B cell (primary cell): ENCODE measurements around the gene HOXC6. TPM values are rescaled to one million over a fixed set of nuclear protein-coding genes. Genes with fewer than 3 reads are reported as not detected.

Experiments
- ATAC-seq: fragments of 200-7000 bp; cut with Tn5 transposase; one replicate; pipeline ENCODE4 v1.10.0; 2021; ENCODE audit warnings: low read depth, mild to moderate bottlenecking, moderate number of reproducible peaks, moderate library complexity
- CTCF ChIA-PET: fragments of 350-600 bp; sonication (Branson Sonifier 250); formaldehyde crosslinking; loops from one replicate; lab custom pipeline; 2021; ENCODE audit warnings: antibody characterized with exemption, inconsistent platforms; lab: Charles Lee
- POLR2A ChIA-PET: fragments of 350-600 bp; sonication (Branson Sonifier 250); formaldehyde crosslinking; loops from one replicate; lab custom pipeline; 2021; ENCODE audit warnings: antibody characterized with exemption; lab: Charles Lee
- DNase-seq: peaks from one replicate; pipeline ENCODE4 v3.0.0; 2013
- H2AFZ ChIP-seq: 2 replicates; pipeline ENCODE4 v1.6.1; 2012; ENCODE audit warnings: mild to moderate bottlenecking, low read depth, low read length; ENCODE audit not compliant: insufficient read depth, poor library complexity, severe bottlenecking
- H3K27ac ChIP-seq, 2 donors: 1 replicate in 1 of 2; 2 replicates in 1 of 2; pipeline ENCODE4 v1.5.1; 2012 to 2013; ENCODE audit warnings: low read length in 2 of 2, mild to moderate bottlenecking in 2 of 2, moderate library complexity in 1 of 2
- H3K27me3 ChIP-seq, 4 experiments: fragments of 200-600 bp in 1 of 4; sonication (generic) in 1 of 4; replicated peaks in 1 of 4; 1 replicate in 2 of 4; 2 replicates in 2 of 4; pipeline versions ENCODE4 v1.6.1 to v1.7.0; 2013 to 2016; ENCODE audit warnings: low read length in 3 of 4, mild to moderate bottlenecking in 2 of 4, mixed read lengths in 1 of 4, moderate library complexity in 1 of 4; ENCODE audit not compliant: insufficient read depth in 4 of 4, control insufficient read depth in 3 of 4; ENCODE audit errors: control extremely low read depth in 1 of 4
- H3K36me3 ChIP-seq, 2 experiments: replicated peaks in 1 of 2; 1 replicate in 1 of 2; 2 replicates in 1 of 2; pipeline versions ENCODE4 v1.6.1 to v1.7.1; 2013; ENCODE audit warnings: low read length in 1 of 2; ENCODE audit not compliant: insufficient read depth in 2 of 2, control insufficient read depth in 1 of 2; ENCODE audit errors: control extremely low read depth in 1 of 2, extremely low read depth in 1 of 2
- H3K4me1 ChIP-seq, 2 donors: fragments of 200-600 bp in 1 of 2; sonication (generic) in 1 of 2; 1 replicate in 1 of 2; 2 replicates in 1 of 2; pipeline versions ENCODE4 v1.5.1 to v1.6.1; 2013 to 2017; ENCODE audit warnings: low read length in 2 of 2; ENCODE audit not compliant: control insufficient read depth in 2 of 2, insufficient read depth in 2 of 2
- H3K4me2 ChIP-seq: replicated peaks from 2 replicates; pipeline ENCODE3; 2012; ENCODE audit warnings: mild to moderate bottlenecking, low read depth, low read length; ENCODE audit not compliant: poor library complexity, severe bottlenecking
- H3K4me3 ChIP-seq, 5 experiments: fragments of 200-600 bp in 1 of 5; sonication (generic) in 1 of 5; 1 replicate in 3 of 5; 2 replicates in 2 of 5; pipeline versions ENCODE4 v1.5.1 to v1.7.0; 2011 to 2016; ENCODE audit warnings: low read length in 4 of 5, mild to moderate bottlenecking in 4 of 5, low read depth in 2 of 5, control low read depth in 1 of 5, moderate library complexity in 1 of 5; ENCODE audit not compliant: insufficient read depth in 1 of 5; ENCODE audit errors: control extremely low read depth in 1 of 5, extremely low read depth in 1 of 5
- H3K79me2 ChIP-seq: fragments of 200-600 bp; sonication (generic); one replicate; pipeline ENCODE4 v1.6.0; 2016; ENCODE audit warnings: low read length; ENCODE audit not compliant: control insufficient read depth, insufficient read depth
- H3K9ac ChIP-seq: fragments of 200-600 bp; sonication (generic); 2 replicates; pipeline ENCODE4 v1.6.1; 2017; ENCODE audit warnings: mild to moderate bottlenecking, low read length, moderate library complexity
- H3K9me3 ChIP-seq, 3 donors: one replicate each; pipeline versions ENCODE4 v1.6.1 to v1.7.1; 2013; ENCODE audit warnings: low read length in 2 of 3; ENCODE audit not compliant: control insufficient read depth in 2 of 3, insufficient read depth in 1 of 3; ENCODE audit errors: control extremely low read depth in 1 of 3
- H4K20me1 ChIP-seq: 2 replicates; pipeline ENCODE4 v1.6.0; 2012; ENCODE audit warnings: mild to moderate bottlenecking, low read length; ENCODE audit not compliant: insufficient read depth, control insufficient read depth, poor library complexity, severe bottlenecking
- H3K27ac Mint-ChIP-seq: one replicate; pipeline ENCODE4 v1.8.0; 2021; ENCODE audit warnings: mixed read lengths
- H3K27me3 Mint-ChIP-seq: one replicate; pipeline ENCODE4 v1.8.0; 2021; ENCODE audit warnings: mixed read lengths
- H3K4me1 Mint-ChIP-seq: one replicate; pipeline ENCODE4 v1.8.0; 2021; ENCODE audit warnings: mixed read lengths
- H3K4me3 Mint-ChIP-seq: one replicate; pipeline ENCODE4 v1.8.0; 2021; ENCODE audit warnings: mixed read lengths
- H3K9me3 Mint-ChIP-seq: one replicate; pipeline ENCODE4 v1.8.0; 2022; ENCODE audit warnings: mixed read lengths; ENCODE audit not compliant: insufficient read depth
- EZH2 ChIP-seq: IDR thresholded peaks from 2 replicates; pipeline ENCODE4 v1.6.1; 2012; ENCODE audit warnings: borderline replicate concordance, low read depth, mild to moderate bottlenecking, moderate library complexity, low read length; ENCODE audit not compliant: insufficient read depth, poor library complexity, severe bottlenecking
- WGBS: methylation state at CpG from one replicate; pipeline ENCODE4 v1.1.5; 2013; ENCODE audit warnings: missing lambda C conversion rate; ENCODE audit not compliant: insufficient coverage; 5-methylcytosine and 5-hydroxymethylcytosine counted together
- intact Hi-C: fragments of 100-400 bp; cut with micrococcal nuclease; formaldehyde crosslinking; loops from one replicate; pipeline ENCODE4 v1.10.0; 2022
- polyA plus RNA-seq: library from polyadenylated mRNA; depleted of rRNA; stranded (reverse); fragments of >200 nt; gene quantifications from 2 replicates; pipeline ENCODE4 v1.2.3, GENCODE V29; 2012
- total RNA-seq, 2 donors: library from RNA; stranded (reverse); fragments of 120-200 nt in 1 of 2; gene quantifications; 1 replicate in 1 of 2; 2 replicates in 1 of 2; pipeline versions ENCODE4 v1.2.3 to v1.2.4, GENCODE V29; 2013 to 2022
- TF ChIP-seq, protein P1 (sequence below): fragments of 200-600 bp; IDR thresholded peaks from one replicate; pipeline ENCODE4 v1.8.0; 2022; ENCODE audit warnings: antibody characterized with exemption, mild to moderate bottlenecking

Gene HOXC6
- total and polyA plus RNA-seq, 2 donors (not counting 1 experiment from before 2014, with no cell fraction given), result not detected

DNA sequence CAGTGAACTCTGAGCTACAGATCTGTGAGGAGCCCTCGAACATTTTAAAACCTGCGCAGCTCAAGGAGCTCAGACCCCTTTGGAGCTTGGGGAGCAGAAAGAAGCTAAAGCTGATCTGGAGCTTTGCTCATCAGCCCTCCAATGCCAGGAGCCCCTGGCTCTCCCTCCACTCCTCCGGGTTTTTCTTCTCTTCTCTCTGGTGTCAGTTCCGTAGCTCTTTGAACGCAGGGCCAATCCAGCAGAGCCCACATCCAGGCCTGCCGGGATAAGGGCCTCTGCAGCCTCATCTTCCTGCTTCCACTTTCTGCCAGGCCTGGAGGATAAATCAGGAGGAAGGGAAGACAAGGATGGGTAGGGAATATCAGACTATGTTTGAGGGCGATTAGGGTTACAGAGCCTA is 31.4 kb downstream of the HOXC6 start:
- H3K27me3 Mint-ChIP-seq, result peaks cover 60% of the 10 kb centered on the region

DNA sequence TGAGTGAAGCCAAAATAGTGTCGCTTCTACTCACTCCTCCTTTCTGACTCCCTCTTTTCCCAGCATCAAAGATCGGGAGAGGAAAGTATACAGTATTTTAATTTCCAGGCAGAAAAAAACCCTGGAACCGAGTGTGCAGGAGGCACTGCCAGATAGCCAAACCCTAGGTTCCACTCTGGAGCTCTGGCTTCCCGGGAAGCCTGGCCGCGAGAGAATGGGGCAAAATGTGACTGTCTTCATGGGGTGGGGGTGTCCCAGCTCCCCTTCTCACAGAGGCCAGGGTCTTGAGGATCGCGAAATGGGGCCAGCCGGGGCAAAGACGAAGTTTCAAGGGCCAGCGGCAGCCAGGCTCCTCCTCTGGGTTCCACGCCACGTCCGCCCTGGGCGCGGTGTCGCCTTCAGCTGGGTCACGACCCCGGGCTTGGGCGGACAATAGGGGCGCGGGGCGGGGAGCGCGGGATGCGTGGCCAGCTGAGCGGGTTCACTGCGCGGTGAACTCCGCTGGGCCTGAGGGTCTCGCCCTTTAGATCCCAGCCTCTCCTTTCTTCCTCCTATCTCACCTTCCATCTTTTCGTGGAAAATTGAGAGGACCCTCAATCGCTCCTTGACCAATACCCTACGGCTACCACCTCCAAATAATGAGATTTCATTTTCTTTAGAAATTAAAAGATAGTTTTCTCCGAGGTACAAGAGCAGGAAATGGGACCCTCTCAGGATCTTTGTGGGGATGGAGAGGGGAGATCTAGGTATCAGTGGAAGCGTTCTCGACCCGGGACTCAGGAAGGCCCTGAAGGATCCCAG is 32.1 kb downstream of the HOXC6 start:
- intact Hi-C loops, result no loop called here

More for the DNA sequence above, 31.4 kb downstream of the HOXC6 start:
- H2AFZ ChIP-seq, result no peak overlapping the region
- intact Hi-C loops, result no loop called here
- no peak overlapping the region for H3K9ac ChIP-seq
- no peak overlapping the region for H3K27ac Mint-ChIP-seq
- no peak for DNase-seq
- peaks cover 0 to 3% (median 0%) of the 10 kb centered on the region in 3 donors for H3K9me3 ChIP-seq
- H3K27me3 ChIP-seq, result peaks cover 0 to 44% (median 24%) of the 10 kb centered on the region in 4 experiments
- H3K4me1 ChIP-seq, result peaks cover 3% of the 10 kb centered on the region in 2 donors
- no peak overlapping the region for H3K27ac ChIP-seq
- ChIA-PET POLR2A (no interaction called here), CTCF (interaction anchor here (0.7 to 0.9 kb wide), 3 partner anchors 14 to 148 kb away, joined by 3 read pairs; no protein-coding TSS in a partner anchor)
- no peaks in the 10 kb centered on the region for H3K36me3 ChIP-seq
- no peaks in the 10 kb centered on the region for H4K20me1 ChIP-seq
- H3K4me3 ChIP-seq, result no peak overlapping the region
- H3K4me3 Mint-ChIP-seq, result no peak overlapping the region
- H3K4me1 Mint-ChIP-seq, result peaks cover 8% of the 10 kb centered on the region
- no peaks in the 10 kb centered on the region for H3K9me3 Mint-ChIP-seq
- TF ChIP-seq EZH2, result no peak
- TF ChIP-seq, protein P1, sequence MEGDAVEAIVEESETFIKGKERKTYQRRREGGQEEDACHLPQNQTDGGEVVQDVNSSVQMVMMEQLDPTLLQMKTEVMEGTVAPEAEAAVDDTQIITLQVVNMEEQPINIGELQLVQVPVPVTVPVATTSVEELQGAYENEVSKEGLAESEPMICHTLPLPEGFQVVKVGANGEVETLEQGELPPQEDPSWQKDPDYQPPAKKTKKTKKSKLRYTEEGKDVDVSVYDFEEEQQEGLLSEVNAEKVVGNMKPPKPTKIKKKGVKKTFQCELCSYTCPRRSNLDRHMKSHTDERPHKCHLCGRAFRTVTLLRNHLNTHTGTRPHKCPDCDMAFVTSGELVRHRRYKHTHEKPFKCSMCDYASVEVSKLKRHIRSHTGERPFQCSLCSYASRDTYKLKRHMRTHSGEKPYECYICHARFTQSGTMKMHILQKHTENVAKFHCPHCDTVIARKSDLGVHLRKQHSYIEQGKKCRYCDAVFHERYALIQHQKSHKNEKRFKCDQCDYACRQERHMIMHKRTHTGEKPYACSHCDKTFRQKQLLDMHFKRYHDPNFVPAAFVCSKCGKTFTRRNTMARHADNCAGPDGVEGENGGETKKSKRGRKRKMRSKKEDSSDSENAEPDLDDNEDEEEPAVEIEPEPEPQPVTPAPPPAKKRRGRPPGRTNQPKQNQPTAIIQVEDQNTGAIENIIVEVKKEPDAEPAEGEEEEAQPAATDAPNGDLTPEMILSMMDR, result no peak
- H3K79me2 ChIP-seq, result no peaks in the 10 kb centered on the region
- H3K4me2 ChIP-seq, result no peak overlapping the region
- ATAC-seq, result no peak
- 66% methylated on average over 4 of the region's 7 CpGs for WGBS

More for the DNA sequence above, 32.1 kb downstream of the HOXC6 start:
- Mint-ChIP-seq H3K27me3 (peaks cover 58% of the 10 kb centered on the region), H3K27ac (no peak overlapping the region), H3K4me1 (peaks cover 5% of the 10 kb centered on the region), H3K9me3 (no peaks in the 10 kb centered on the region), H3K4me3 (no peak overlapping the region)
- CTCF ChIA-PET, result interaction anchor here (0.9 to 1.9 kb wide), 2 partner anchors 10 to 148 kb away, joined by 3 to 4 read pairs; no protein-coding TSS in a partner anchor
- H3K9ac ChIP-seq, result no peak overlapping the region
- WGBS, result 41% methylated on average over 30 of the region's 38 CpGs
- no peak overlapping the region for H3K4me2 ChIP-seq
- DNase-seq, result no peak
- no peak overlapping the region for H3K4me3 ChIP-seq
- H2AFZ ChIP-seq, result no peak overlapping the region
- no peak overlapping the region for H3K27ac ChIP-seq
- H3K9me3 ChIP-seq, result peaks cover 0 to 3% (median 0%) of the 10 kb centered on the region in 3 donors
- H3K4me1 ChIP-seq, result no peaks in the 10 kb centered on the region
- no peaks in the 10 kb centered on the region for H3K79me2 ChIP-seq
- H3K27me3 ChIP-seq, result peaks cover 0 to 42% (median 23%) of the 10 kb centered on the region in 4 experiments
- no peaks in the 10 kb centered on the region for H4K20me1 ChIP-seq
- ATAC-seq, result no peak
- H3K36me3 ChIP-seq, result no peaks in the 10 kb centered on the region
- POLR2A ChIA-PET, result no interaction called here
- TF ChIP-seq, protein P1, result no peak
- TF ChIP-seq EZH2, result no peak
